Uterus (tissue), 4 donors: ENCODE measurements around the gene DDX3X. TPM values are rescaled to one million over a fixed set of nuclear protein-coding genes. Genes with fewer than 3 reads are reported as not detected.

ENCODE experiments used
- DNase-seq, 2 donors: peaks; one replicate each; pipeline ENCODE4 v3.0.0-alpha.2; 2019 to 2020
- H3K27ac ChIP-seq, 2 donors: fragments of 200-600 bp; sonication (generic); 1 replicate in 1 of 2; 2 replicates in 1 of 2; pipeline ENCODE4 v1.5.1; 2016 to 2018
- H3K27me3 ChIP-seq, 2 donors: fragments of 200-600 bp; sonication (generic); one replicate each; pipeline ENCODE4 v1.5.1; 2018 to 2019; ENCODE audit warnings: control low read depth in 1 of 2
- H3K36me3 ChIP-seq, 2 donors: fragments of 200-600 bp; sonication (generic); one replicate each; pipeline ENCODE4 v1.5.1; 2019; ENCODE audit warnings: control low read depth in 1 of 2
- H3K4me1 ChIP-seq, 2 donors: fragments of 200-600 bp; sonication (generic); one replicate each; pipeline ENCODE4 v1.5.1; 2018 to 2019; ENCODE audit warnings: control low read depth in 1 of 2
- H3K4me3 ChIP-seq, 2 donors: fragments of 200-600 bp; sonication (generic); 1 replicate in 1 of 2; 2 replicates in 1 of 2; pipeline ENCODE4 v1.5.1; 2018 to 2019; ENCODE audit warnings: mild to moderate bottlenecking in 1 of 2
- H3K9me3 ChIP-seq, 2 donors: fragments of 200-600 bp; sonication (generic); one replicate each; pipeline ENCODE4 v1.5.1; 2019; ENCODE audit warnings: control low read depth in 1 of 2
- CTCF ChIP-seq, 4 experiments: fragments of 200-600 bp in 2 of 4; fragments of 450-650 bp in 2 of 4; sonication (generic) in 2 of 4; IDR thresholded peaks; one replicate each; pipeline ENCODE4 v1.5.1; 2016 to 2019; ENCODE audit warnings: antibody characterized with exemption in 4 of 4, mild to moderate bottlenecking in 2 of 4, moderate library complexity in 1 of 4
- POLR2A ChIP-seq, 2 donors: fragments of 450-650 bp; IDR thresholded peaks; one replicate each; pipeline ENCODE4 v1.6.1; 2016; ENCODE audit warnings: antibody characterized with exemption in 2 of 2, mild to moderate bottlenecking in 1 of 2, moderate library complexity in 1 of 2
- intact Hi-C: fragments of 100-400 bp; cut with DNase I; formaldehyde crosslinking; loops from one replicate; pipeline ENCODE4 v1.15.1; 2023; ENCODE audit warnings: low total_unique reads
- total RNA-seq, 4 donors: library from RNA; depleted of rRNA in 3 of 4; stranded (reverse); fragments of >200 nt in 3 of 4; gene quantifications; one replicate each; pipeline versions ENCODE4 v1.1.0 to v1.2.4, GENCODE V29; 2014 to 2023
- donor health status: DM: yes; HTN: yes; CAD: no.

DDX3X gene
- total RNA-seq, 4 donors from 2014 or later = 124 to 387 (median 268) TPM

- no peaks in the 10 kb centered on the region for H3K27me3 ChIP-seq
- no peak for TF ChIP-seq CTCF (IDR thresholded peaks at IDR 0.05)
- TF ChIP-seq POLR2A (IDR thresholded peaks at IDR 0.05) = no peak
- intact Hi-C loops = no loop called here
- H3K4me3 ChIP-seq = no peak overlapping the region
- H3K9me3 ChIP-seq = no peaks in the 10 kb centered on the region
- DNase-seq = no peak
- no peaks in the 10 kb centered on the region for H3K4me1 ChIP-seq
- no peak overlapping the region for H3K27ac ChIP-seq
- no peaks in the 10 kb centered on the region for H3K36me3 ChIP-seq
These were observed 16.3 kb upstream of the DDX3X start for GRCh38 chrX:41317477-41318208.

DNA sequence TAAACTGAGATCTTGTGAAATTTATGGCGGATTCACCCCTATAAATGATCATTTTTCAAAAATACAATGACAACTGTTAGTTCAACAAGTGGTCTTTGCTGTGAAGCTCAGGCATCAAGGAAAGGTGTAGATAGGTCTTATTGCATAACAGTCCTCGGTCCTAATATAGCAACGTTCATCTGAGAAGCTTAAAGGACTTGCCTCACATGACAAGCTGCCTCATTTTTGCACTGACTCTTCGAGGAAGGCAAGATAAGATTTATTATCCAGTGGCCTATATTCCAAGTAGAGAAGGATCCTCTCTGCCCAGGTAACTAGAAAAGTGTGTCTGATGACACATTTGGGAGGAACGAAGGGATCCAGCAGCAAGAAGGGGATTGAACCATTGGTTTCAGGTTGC lies 13.6 kb upstream of the DDX3X start:
- Histone ChIP-seq H3K27me3 (no peaks in the 10 kb centered on the region), H3K9me3 (no peaks in the 10 kb centered on the region), H3K36me3 (no peaks in the 10 kb centered on the region), H3K4me1 (no peaks in the 10 kb centered on the region), H3K4me3 (no peak overlapping the region), H3K27ac (no peak overlapping the region)
- intact Hi-C loops = no loop called here
- TF ChIP-seq POLR2A (IDR thresholded peaks at IDR 0.05) (no peak), CTCF (IDR thresholded peaks at IDR 0.05) (no peak)
- DNase-seq = no peak

DNA sequence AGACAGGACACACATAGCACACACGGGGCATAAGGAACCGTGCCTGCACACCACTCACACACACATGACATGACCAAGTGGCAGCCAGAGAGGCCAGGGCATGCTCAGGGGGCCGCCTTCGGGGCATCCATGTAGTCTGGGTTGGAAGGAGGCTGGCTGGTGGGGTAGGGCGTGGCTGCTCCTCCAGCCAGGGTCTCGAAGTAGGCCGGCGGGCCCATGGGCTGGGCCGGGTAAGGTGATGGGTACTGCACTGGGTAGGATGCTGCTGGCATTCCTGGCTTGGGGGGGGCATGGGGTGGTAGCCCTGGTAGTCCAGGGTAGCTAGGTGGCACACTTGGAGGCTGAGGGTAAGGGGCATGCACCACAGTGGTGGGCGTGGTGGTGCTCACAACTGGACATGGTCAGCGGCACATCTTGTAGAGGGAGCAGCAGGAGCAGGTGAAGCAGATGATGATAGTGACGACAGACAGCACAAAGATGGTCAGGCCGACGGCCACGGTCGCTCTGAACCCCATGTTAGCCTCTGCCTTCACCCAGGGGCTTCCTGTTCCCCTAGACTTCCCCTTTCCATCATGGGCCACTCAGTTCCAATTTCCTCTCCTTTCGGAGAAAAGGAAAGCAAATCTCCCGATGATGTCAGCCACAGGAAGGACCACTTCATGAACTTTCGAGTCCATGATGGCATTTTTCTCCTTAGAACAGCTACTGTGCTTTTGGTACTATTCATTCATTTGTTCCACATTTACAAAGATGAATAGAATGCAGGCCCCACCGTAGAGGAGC lies 10.9 kb upstream of the DDX3X start:
- Histone ChIP-seq H3K27ac (no peak overlapping the region), H3K9me3 (no peaks in the 10 kb centered on the region), H3K4me1 (no peaks in the 10 kb centered on the region), H3K36me3 (no peaks in the 10 kb centered on the region), H3K27me3 (no peaks in the 10 kb centered on the region), H3K4me3 (no peak overlapping the region)
- DNase-seq = no peak
- TF ChIP-seq CTCF (IDR thresholded peaks at IDR 0.05) (no peak), POLR2A (IDR thresholded peaks at IDR 0.05) (no peak)
- intact Hi-C loops = no loop called here

GRCh38 chrX:41326431-41326830 lies 7.5 kb upstream of the DDX3X start:
- H3K27ac ChIP-seq = no peak overlapping the region
- TF ChIP-seq POLR2A (IDR thresholded peaks at IDR 0.05) = no peak
- no peak for TF ChIP-seq CTCF (IDR thresholded peaks at IDR 0.05)
- DNase-seq = no peak
- no peak overlapping the region for H3K4me3 ChIP-seq
- no peaks in the 10 kb centered on the region for H3K4me1 ChIP-seq
- no peaks in the 10 kb centered on the region for H3K36me3 ChIP-seq
- intact Hi-C loops = no loop called here
- no peaks in the 10 kb centered on the region for H3K27me3 ChIP-seq
- H3K9me3 ChIP-seq = no peaks in the 10 kb centered on the region

DNA sequence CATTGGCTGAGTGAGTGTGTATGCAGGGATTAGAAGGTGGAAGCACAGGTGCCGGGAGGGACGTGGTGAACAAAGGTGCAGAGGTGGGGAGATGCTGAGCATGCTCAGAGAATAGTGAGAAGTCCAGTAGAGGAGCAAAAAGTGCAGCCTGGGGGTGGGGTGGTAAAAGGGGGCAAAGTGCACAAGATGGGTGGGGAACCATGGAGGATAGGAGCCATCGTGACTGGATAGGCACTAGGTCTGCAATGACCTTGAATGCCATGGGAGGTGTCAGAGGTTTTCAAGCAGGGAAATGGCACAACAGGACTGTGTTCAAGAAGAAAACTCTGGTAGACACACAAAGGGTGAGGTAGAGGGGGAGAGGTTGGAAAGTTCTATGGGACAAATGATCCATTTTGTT lies 6.6 kb upstream of the DDX3X start:
- H3K4me3 ChIP-seq = no peak overlapping the region
- H3K27ac ChIP-seq = no peak overlapping the region
- no peaks in the 10 kb centered on the region for H3K4me1 ChIP-seq
- no peak for DNase-seq
- H3K27me3 ChIP-seq = no peaks in the 10 kb centered on the region
- TF ChIP-seq CTCF (IDR thresholded peaks at IDR 0.05) (no peak), POLR2A (IDR thresholded peaks at IDR 0.05) (no peak)
- no peaks in the 10 kb centered on the region for H3K36me3 ChIP-seq
- intact Hi-C loops = no loop called here
- H3K9me3 ChIP-seq = no peaks in the 10 kb centered on the region
